Esophagus muscularis mucosa (tissue), 4 donors: ENCODE data around the gene D2HGDH.

Source experiments
- CTCF ChIP-seq, 3 experiments: fragments of 200-600 bp in 2 of 3; fragments of 450-650 bp in 1 of 3; sonication (generic) in 2 of 3; IDR thresholded peaks; one replicate each; pipeline ENCODE4 v1.5.1; 2017 to 2019; ENCODE audit warnings: antibody characterized with exemption in 3 of 3, mild to moderate bottlenecking in 2 of 3, moderate library complexity in 1 of 3
- EP300 ChIP-seq: sonication (generic); formaldehyde crosslinking; IDR thresholded peaks from one replicate; pipeline ENCODE4 v1.6.1; 2017; ENCODE audit warnings: antibody characterized with exemption
- POLR2A ChIP-seq: fragments of 450-650 bp; IDR thresholded peaks from one replicate; pipeline ENCODE4 v1.6.1; 2017; ENCODE audit warnings: antibody characterized with exemption, moderate library complexity, mild to moderate bottlenecking, low read depth

- TF ChIP-seq CTCF (IDR thresholded peaks at IDR 0.05): no peak
- no peak for TF ChIP-seq EP300
- no peak for TF ChIP-seq POLR2A
Measured at GRCh38 chr2:241776336-241777169, 42.1 kb downstream of the D2HGDH start, which contains the start of gene GAL3ST2.
